NOMO-1 treated with dmso at 0.1 percent for 144 hours (cell line): ENCODE results near the gene HS6ST3.
"Not testable (repeated sequence)": the region's sequence is repeated elsewhere in the genome, so short reads cannot be mapped to it uniquely, and the experiment has no call there.

Source experiments
- DNase-seq: peaks from one replicate; lab custom pipeline; 2025; ENCODE audit not compliant: unreplicated experiment; lab: John Stamatoyannopoulos, UW

Gene HS6ST3

DNA sequence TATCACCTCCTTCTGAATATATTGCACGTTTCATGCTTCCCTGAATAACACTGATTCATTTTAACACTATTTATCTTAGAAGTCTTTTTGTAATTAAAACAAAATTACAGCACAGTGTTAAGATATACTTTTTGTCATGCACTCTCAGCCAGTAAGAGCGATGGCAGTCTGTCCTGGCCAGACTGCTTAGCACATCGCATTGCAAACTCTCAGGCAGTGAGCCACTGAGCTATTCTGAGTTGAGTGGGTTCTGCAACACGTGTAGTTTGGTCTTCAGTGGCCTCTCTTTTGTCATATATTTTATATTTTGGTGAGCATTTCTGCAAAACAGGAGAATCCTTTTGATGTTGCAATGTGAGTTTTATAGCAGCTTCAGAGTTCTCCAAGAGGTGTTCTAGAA, 332.1 kb downstream of the HS6ST3 start:
- no peak for DNase-seq

DNA sequence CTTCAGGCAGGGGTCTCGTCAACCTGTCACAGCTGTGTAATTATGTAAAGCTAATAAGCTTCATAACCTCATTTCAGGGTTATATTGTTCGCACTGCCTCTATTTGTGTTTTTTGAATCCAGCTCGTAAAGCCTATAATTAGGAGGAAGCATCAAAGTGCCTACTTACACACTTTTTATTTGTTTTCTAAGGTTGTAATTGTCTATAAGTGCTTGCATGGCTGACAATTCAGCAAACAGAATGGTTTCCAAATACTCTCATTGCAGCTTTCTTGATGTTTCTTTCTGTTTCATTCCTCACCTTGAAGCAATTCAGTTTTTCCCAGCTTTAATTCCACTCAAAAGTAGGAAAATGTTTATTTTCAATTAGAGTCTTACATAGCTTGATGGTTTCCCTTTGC, 336.3 kb downstream of the HS6ST3 start:
- DNase-seq: no peak

DNA sequence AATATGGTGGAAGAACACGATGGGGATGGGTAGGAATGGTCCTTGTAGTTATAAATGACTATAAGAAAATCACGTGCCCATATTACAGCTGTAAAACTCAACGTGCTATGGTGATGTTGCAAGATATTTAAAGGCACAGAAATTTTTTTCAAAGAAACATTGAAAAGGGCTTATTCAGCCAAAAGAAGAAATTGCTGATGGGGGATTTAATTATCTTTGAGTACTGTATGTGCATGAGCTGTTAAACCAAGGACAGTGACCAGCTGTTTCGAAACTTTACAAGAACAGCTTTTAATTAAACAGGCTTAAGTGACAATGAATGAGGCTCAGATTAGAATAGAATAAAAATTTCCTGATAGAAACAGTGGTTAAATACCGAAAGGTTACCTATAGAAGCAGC, 339.0 kb downstream of the HS6ST3 start:
- no peak for DNase-seq

DNA sequence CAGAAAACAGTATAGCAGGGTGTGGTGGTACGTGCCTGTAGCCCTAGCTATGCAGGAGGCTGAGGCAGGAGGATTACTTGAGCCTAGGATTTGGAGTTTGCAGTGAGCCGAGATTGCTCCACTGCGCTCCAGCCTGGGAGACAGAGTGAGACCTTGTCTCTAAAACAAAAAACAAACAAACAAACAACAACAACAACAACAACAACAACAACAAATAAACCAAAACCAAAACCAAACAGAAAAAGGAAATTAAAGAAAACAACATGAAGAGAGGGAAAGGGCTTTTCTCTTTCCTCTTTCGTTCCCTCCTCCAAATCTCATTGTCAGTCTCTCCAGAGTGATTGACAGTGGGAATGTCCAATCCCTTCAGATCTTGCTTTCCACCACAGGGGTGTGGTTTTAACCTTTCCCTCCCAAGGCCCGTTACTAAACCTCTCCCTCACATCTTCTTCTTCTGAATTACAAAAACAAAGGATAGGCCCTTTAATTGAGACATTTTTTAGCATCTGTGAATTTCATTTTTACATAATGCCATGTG, 341.2 kb downstream of the HS6ST3 start:
- DNase-seq: no peak

DNA sequence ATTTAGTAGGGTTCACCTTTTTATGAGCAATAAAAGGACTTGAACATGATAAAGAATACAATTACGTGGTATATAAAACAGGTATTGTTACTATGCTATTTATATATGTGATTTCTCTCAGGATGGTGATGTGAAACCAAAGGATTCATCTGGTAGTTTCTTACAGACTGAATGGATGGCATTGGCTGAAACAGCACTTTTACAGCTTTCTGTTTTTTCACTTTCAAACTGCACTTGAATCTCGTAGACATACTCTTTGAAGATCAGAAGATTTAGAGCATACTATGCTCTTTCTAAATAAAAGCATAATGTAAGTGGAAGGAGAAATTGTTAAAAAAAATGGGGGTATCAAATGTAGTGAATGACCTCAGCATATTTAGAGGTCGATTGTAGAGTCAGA, 354.8 kb downstream of the HS6ST3 start:
- DNase-seq: no peak

DNA sequence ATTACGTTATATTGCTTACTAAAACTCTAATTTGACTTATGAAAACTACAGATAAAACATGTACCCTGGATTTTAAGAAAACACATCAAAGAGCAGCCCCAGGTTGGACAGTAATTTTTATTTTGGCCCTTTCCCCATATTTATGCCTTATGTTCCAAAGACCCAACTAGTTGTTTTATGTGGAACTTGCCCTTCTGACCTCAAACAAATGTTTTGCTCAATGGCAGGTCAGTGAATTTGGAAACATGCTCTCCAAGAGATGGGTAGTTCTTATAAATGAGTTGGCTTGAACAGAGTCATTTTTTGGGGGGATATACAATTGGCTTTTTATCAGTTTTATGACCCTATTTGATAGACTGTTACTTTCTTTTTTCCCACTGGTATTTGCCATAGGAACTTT, 360.0 kb downstream of the HS6ST3 start:
- DNase-seq: no peak

DNA sequence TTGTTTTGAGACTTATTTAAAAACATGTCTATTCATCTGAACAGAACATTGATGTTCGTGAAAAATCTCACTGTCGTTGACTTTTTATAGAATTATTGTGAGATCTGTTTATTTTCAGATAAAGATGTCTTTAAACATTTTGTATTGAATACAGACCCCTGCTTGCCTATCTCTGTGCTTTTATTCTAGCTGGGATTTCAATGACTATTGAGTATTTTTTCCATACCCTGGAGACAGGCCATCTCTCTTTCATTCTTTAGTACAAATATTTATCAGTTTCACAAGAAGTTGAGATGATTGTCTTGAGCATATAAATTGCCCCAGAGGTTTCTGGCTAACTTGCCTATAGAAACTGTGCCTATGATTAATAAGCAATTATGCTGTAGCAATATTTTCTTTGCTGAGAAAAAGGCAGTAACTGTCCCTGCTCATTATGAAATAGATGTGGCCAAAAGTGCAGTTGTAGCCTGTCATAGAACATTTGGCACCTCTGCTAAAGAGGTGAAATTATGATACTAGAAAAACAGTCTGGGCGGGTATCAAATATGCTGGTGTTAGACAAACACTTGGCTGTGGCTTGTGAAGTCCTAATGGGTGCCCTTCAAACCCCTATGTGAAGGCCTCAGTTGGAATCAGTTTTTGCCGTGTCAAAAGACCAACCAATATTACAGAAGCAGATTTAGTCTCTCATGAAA, 360.6 kb downstream of the HS6ST3 start:
- DNase-seq: no peak

DNA sequence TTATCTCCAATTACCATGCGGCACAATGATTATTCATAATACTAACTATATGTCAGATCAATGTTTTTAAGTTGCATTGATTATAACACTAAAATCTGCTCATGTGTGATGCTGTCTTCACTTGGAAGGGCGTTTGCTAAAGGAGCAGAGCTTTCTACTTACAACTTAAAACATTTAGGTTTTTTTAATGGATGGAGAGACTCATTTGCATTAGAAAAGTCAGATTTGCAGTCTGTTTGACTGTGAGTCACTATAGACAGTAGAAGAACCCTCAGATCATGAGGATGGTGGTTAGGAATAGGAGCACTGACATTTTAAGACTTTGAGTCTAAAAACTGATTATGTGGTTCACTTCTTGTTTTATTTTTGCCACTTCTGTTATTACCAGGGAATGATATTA, 364.6 kb downstream of the HS6ST3 start:
- no peak for DNase-seq

DNA sequence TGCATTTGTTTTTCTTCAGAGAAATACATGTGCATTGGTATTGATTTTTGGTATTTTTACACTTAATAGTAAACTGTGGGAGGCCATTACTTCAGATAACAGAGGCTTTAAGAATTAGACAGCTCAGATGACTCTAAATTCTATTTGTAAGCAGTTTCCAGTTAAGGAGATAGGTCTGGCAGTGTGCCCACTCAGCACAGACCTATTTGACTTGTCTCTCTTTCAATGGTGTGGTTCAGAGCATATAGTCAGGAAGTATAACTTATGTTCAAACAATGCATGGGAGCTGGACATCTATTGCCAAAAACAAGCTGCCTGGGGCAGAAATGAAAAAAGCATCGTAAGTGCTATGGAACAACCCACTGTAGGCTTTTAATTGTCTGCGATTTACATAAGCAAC, 370.7 kb downstream of the HS6ST3 start:
- DNase-seq: no peak

DNA sequence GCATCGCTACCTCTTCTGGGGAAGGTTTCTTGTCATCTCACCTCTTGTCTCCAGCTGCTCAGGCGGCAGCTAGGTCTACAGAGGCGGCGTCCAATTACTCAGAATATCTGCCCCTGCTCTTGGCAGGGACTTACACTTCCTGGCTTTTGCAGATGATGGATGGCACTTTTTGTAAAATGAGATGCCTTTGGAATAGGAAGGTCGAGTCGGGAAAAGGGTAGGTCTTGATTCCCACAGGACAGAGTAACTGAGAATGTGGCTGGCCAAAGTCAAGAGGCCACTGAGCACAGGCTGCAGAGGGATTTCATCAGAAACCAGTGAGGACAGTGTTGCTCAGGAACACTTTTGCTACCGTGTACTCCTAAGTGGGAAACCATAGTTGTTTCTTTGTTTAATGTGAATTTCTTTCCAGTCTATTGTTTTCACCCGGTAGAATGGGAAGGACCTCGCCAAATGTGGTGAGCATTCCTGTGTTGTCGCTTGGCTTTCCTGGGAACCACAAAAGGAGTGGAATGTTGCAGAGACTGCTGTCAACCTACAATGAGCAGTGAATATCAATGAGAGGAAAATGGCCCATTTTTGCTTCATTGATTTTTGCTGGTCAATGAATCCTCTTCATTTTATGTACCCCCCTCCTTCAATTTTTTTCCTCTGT, 383.7 kb downstream of the HS6ST3 start:
- no peak for DNase-seq

DNA sequence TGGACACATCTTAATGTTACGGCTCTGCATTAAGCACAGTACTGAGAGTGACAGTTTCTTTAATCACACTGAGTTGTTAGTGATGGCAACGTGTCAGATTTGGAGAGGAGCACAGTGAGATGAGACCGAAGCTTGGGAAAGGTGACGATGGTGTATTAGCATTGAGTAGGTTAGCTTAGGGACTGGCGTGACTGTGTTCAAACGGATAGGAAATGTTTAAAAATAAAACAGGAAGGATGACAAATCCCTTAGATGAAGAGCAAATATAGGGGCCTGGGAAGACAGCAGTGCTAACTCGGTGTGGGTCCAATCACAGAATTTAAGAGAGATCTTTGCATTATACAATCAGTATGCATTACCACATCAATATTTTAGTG, 384.3 kb downstream of the HS6ST3 start:
- DNase-seq: no peak

DNA sequence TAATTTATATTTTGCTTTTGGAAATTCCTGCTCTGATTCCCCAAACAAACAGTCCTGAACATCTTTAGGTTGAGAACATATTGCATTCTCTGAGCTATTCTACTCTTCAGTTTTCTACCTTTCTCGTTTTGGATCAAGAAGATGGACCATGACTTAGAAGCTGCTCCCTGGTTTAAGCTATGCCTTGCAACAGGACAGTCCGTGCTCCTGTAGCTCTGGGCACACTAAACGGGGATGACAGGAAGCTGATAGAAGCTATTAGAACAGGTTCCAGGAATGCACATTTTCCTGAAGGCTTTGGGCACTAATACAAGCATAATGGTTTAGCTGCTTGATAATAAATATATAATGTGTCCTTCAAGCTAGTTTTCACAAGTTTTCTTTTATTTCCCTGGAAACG, 385.2 kb downstream of the HS6ST3 start:
- DNase-seq: no peak

DNA sequence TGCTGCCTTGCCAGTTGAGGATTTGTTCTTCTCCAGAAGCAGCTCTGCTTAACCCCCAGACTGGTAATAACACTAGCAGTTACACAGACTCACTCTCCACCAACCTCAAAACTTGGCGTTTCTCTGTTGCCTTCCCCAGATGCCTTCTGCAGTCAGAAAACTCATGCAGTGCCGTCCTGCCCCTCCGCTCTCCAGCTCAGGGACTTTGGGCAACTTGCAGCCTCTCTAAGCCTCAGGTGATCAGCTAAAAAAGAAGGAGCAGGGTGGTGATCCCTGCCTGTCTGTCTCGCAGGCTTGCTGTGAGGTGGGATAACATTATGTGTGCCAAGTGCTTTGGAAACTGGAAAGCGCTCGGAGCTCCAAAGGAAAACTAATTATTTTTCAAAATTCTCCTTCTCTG, 391.6 kb downstream of the HS6ST3 start:
- DNase-seq: no peak

DNA sequence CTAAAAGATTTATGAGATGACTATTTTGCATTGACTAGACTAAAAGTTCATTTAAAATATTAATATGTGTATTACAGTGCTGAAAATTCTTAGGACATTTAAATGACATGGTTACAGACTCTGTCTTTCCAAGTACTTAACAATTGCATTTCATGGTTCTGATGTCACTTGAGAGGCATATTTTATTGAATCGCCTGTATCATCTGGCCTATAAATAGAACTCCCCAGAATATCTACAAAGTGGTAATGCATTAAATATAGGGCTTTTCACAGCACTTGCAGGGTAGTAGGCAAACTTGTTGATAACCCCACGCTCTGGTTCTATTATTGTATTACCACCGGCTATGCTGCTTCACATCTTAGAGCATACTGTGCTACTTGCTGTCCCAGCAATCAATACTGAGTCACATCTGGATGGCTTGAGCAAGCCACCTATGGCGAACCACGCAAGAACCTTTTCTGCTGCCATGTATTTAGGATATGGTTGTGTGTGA, 400.6 kb downstream of the HS6ST3 start:
- DNase-seq: no peak

DNA sequence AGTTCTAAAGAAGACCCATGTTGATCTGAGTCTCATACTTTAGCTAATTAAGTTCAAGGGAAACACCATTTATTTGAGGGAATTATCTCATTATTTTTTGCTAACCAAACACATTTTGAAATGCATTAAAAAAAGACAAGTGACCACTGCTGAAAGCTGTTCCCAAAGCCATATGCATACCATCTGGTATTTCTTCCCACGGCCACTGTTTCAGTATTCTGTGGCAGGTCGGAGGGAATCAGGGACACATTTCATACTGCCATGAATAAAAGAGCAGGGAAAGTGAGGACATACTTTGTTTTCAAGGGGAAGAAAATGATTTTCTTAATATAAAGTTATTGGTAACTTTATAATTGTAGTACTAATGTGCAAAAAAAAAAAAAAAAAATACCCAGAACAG, 401.2 kb downstream of the HS6ST3 start:
- no peak for DNase-seq

DNA sequence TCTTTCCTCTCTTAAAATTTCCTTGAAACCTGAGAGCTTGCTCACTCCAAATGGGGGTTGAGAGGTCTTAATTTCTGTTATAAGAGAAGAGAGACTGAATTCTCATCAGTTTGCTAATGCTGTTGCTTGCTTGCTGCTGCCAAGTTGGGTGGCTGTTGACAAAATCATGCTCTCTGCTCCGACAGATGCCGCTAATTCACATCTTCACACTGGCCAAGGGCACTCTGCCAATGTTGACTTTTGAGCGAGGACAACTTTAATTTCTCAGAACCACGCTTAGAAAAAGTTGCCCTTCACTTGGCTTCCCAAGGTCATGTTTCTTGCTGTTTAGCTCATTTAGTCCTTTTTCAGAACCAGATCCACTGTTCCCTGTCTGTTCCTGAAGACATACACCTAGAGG, 402.9 kb downstream of the HS6ST3 start:
- DNase-seq: no peak

DNA sequence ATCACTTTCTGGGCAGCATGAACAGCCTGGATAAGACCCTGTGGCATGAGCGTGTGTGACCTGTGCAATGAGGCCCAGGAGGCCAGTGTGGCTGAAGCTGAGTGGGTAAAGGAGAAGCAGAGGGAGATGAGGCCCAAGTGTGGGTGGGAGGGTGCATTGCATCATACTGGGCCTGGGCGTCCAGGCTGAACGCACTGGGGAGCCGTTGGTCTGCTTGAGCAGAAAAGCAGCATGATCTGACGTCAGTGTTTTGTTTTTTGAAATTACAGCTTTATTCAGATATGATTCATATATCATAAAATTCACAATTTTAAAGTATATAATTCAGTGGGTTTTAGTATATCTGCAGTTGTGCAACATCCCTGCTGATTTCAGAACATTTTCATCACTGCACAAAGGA, 409.7 kb downstream of the HS6ST3 start:
- DNase-seq: no peak

DNA sequence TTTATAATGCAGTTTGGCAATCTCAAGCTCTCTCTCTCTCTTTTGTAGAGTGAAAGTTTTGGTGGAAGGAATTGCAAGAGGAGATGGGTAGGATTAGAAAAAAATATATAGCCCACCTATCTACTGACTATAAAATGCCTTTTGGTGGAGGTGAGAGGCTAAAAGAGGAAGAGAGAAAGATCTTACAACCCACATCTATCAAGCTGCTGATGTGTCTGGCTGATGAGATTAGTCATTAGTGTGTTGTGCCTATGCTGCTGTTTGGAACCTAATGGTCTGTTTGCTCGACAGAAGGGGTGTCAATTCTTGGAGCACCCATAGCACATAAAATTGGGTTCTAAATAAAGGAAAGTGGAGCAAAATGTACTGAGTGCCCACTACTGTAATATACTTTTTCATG, 411.0 kb downstream of the HS6ST3 start:
- no peak for DNase-seq

DNA sequence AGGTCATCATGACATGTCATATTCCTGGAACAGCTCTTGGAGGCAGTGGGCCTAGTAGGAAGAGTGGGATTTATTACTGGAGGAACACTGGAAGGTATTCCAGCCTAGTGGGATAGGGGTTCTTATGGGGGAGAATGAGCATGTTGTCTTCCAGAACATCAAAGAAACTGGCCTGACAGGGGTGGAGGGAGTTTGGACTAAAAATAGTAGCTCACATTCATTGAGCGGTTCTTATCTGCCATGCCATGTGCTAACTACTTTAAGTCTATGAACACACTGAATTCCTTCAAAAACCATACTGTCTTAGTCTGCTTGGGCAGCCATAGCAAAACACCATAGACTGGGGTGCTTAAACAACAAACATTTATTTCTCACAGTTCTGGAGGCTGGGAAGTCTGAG, 413.6 kb downstream of the HS6ST3 start:
- DNase-seq: no peak

DNA sequence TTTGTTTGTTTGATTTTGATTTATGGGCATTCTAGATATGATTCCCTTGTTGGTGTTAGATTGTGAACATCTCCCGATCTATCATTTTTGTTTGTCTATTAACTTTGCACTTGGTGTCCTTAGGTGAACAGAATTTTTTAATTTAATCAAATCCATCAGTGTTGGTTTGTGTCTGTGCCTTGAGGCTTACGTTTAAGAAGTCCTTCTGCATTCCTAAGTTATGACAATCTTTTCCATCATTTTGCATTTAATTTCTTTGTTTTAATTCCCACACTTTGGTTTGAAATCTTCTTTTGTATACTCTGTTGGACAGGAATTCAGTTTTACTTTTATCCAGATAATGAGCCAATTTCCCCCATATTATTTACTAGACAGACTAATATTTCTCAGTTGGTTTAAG, 421.7 kb downstream of the HS6ST3 start:
- no peak for DNase-seq

DNA sequence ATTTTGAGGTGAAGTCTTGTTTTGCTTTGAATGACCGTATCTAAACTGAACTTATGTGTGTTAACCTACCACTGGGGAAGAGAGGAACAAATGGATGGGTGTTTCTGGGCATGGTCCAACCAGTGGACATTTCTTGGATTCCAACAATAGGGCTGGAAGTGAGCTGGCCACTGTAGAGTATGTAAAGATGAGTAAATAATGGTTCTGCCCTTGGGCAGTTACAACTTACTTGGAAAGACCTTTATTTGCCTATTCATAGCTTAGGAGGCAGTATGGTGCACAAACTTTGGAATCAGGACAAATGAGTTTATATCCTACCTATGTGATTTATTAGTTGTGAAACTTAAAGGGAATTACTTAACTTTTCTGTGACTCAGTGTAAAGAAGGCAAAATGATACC, 429.5 kb downstream of the HS6ST3 start:
- no peak for DNase-seq

DNA sequence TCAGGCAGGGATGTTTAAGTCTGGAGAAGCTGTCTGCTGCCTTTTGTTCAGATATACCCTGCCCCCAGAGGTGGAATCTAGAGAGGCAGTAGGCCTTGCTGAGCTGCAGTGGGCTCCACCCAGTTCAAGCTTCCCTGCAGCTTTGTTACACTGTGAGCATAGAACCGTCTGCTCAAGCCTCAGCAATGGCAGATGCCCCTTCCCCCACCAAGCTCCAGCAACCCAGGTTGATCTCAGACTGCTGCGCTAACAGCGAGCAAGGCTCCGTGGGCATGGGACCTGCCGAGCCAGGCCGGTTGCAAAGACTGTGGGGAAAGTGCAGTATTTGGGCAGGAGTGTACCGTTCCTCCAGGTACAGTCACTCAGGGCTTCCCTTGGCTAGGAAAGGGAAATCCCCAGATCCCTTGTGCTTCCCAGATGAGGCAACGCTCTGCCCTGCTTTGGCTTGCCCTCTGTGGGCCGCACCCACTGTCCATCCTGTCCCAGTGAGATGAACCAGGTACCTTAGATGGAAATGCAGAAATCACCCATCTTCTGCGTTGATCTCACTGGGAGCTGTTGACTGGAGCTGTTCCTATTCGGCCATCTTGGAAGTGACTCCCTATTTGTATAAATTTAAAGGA, 434.6 kb downstream of the HS6ST3 start:
- DNase-seq: not testable (repeated sequence)
